Kidney epithelial cell (primary cell): ENCODE measurements around the gene SIDT1. TPM values are rescaled to one million over a fixed set of nuclear protein-coding genes. Genes with fewer than 3 reads are reported as not detected.

Experiments
- DNase-seq: peaks from one replicate; pipeline ENCODE4 v3.0.0-alpha.2; 2010; ENCODE audit warnings: low read depth
- H3K27me3 ChIP-seq: 2 replicates; pipeline ENCODE4 v1.6.0; 2011; ENCODE audit warnings: low read length; ENCODE audit not compliant: control insufficient read depth, insufficient read depth
- H3K36me3 ChIP-seq: 2 replicates; pipeline ENCODE4 v1.5.1; 2011; ENCODE audit warnings: low read length; ENCODE audit not compliant: control insufficient read depth, insufficient read depth
- H3K4me3 ChIP-seq: 2 replicates; pipeline ENCODE4 v1.5.1; 2011; ENCODE audit warnings: low read depth, mild to moderate bottlenecking, control low read depth, low read length
- CTCF ChIP-seq: IDR thresholded peaks from 2 replicates; pipeline ENCODE4 v1.5.1; 2011; ENCODE audit warnings: mild to moderate bottlenecking, moderate library complexity, low read length, control low read depth, inconsistent platforms; ENCODE audit not compliant: insufficient read depth, poor library complexity, severe bottlenecking
- total RNA-seq: library from RNA; depleted of rRNA; stranded (reverse); fragments of >200 nt; gene quantifications from 2 replicates; pipeline ENCODE4 v1.2.3, GENCODE V29; 2015

Gene SIDT1
- total RNA-seq, 1 donor from 2014 or later, result 0.04 TPM

GRCh38 chr3:113499081-113499480, 33.3 kb upstream of the SIDT1 start:
- TF ChIP-seq CTCF, result no peak
- H3K4me3 ChIP-seq, result no peak overlapping the region
- DNase-seq, result no peak
- no peaks in the 10 kb centered on the region for H3K27me3 ChIP-seq
- no peaks in the 10 kb centered on the region for H3K36me3 ChIP-seq

GRCh38 chr3:113501597-113501996, 30.8 kb upstream of the SIDT1 start:
- DNase-seq, result no peak
- Histone ChIP-seq H3K27me3 (no peaks in the 10 kb centered on the region), H3K4me3 (no peak overlapping the region), H3K36me3 (no peaks in the 10 kb centered on the region)
- TF ChIP-seq CTCF, result no peak

GRCh38 chr3:113505867-113506266, 26.5 kb upstream of the SIDT1 start:
- DNase-seq, result no peak
- no peak for TF ChIP-seq CTCF
- H3K4me3 ChIP-seq, result no peak overlapping the region
- H3K27me3 ChIP-seq, result no peaks in the 10 kb centered on the region
- H3K36me3 ChIP-seq, result no peaks in the 10 kb centered on the region

GRCh38 chr3:113507501-113508067, 24.8 kb upstream of the SIDT1 start:
- Histone ChIP-seq H3K36me3 (no peaks in the 10 kb centered on the region), H3K4me3 (no peak overlapping the region), H3K27me3 (no peaks in the 10 kb centered on the region)
- TF ChIP-seq CTCF, result no peak
- no peak for DNase-seq

GRCh38 chr3:113508966-113509365, 23.4 kb upstream of the SIDT1 start:
- no peaks in the 10 kb centered on the region for H3K36me3 ChIP-seq
- no peak for TF ChIP-seq CTCF
- no peaks in the 10 kb centered on the region for H3K27me3 ChIP-seq
- H3K4me3 ChIP-seq, result no peak overlapping the region
- no peak for DNase-seq

GRCh38 chr3:113514265-113514769, 18.0 kb upstream of the SIDT1 start:
- H3K4me3 ChIP-seq, result peak overlapping the region; percentile 88
- no peaks in the 10 kb centered on the region for H3K36me3 ChIP-seq
- no peak for TF ChIP-seq CTCF
- no peak for DNase-seq
- H3K27me3 ChIP-seq, result no peaks in the 10 kb centered on the region
